ENCODE results near the gene IARS2.

Gene IARS2

GRCh38 chr1:220127076-220127475, 33.1 kb downstream of the IARS2 start:
- H3K4me3 ChIP-seq (ENCODE audit: control insufficient read depth in 1 of 7, extremely low read depth in 1 of 7, insufficient read depth in 4 of 7, low read depth in 2 of 7, low read length in 6 of 7): no peak overlapping the region
- H3K27me3 ChIP-seq (replicated peaks in 2 of 5; ENCODE audit: control insufficient read depth in 4 of 5, insufficient read depth in 5 of 5, low read length in 4 of 5): no peaks in the 10 kb centered on the region
- peaks cover 14 to 42% (median 16%) of the 10 kb centered on the region in 4 experiments for H3K36me3 ChIP-seq (ENCODE audit: control insufficient read depth in 4 of 4, insufficient read depth in 4 of 4, low read length in 3 of 4)
- no CpG with 5 or more reads among the region's 3 CpGs for WGBS (ENCODE audit: insufficient coverage)
- CTCF ChIA-PET: interaction anchor here (1.3 kb wide), 1 partner anchor 37 kb away, joined by 3 read pairs; the partner anchor contains the start of gene BPNT1
- H3K4me1 ChIP-seq (ENCODE audit: control extremely low read depth in 1 of 4, control insufficient read depth in 4 of 4, insufficient read depth in 4 of 4, low read length in 3 of 4): peaks cover 0 to 5% (median 1%) of the 10 kb centered on the region in 4 experiments
- POLR2A ChIA-PET: no interaction called here
- no peaks in the 10 kb centered on the region for H3K9me3 ChIP-seq (ENCODE audit: control extremely low read depth in 1 of 5, control insufficient read depth in 4 of 5, insufficient read depth in 2 of 5, low read depth in 1 of 5, low read length in 4 of 5)
- H3K27ac ChIP-seq (ENCODE audit: insufficient read depth in 1 of 2, low read depth in 1 of 2, low read length in 2 of 2, poor library complexity in 1 of 2, severe bottlenecking in 2 of 2): peak overlapping the region in 1 of 2 experiments; percentile 15
- no peak for DNase-seq

DNA sequence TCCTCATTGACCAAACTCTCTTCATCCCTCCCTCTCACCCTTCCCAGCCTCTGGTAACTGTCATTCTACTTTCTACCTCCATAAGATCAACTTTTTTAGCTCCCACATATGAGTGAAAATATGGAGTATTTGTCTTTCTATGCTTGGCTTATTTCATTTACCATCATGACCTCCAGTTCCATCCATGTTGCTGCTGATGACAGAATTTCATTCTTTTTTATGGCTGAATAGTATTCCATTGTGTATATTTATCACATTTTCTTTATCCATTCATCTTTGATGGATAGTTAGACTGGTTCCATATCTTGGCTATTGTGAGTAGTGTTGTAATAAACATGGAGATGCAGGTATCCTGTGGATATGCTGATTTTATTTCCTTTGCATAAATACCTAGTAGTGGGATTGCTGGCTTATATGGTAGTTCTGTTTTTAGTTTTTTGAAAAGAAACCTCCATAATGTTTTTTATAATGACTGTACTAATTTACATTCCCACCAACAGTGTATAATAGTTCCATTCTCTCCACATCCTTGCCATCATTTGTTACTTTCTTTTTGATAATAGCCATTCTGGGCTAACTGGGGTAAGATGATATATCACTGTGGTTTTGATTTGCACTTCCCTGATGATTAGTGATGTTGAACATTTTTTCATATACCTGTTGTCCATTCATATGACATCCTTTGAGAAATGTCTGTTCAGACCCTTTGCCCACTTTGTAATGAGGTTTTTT, 35.7 kb downstream of the IARS2 start:
- Histone ChIP-seq H3K4me1 (ENCODE audit: control extremely low read depth in 1 of 4, control insufficient read depth in 4 of 4, insufficient read depth in 4 of 4, low read length in 3 of 4) (peaks cover 0 to 2% (median under 1%) of the 10 kb centered on the region in 4 experiments), H3K27ac (ENCODE audit: insufficient read depth in 1 of 2, low read depth in 1 of 2, low read length in 2 of 2, poor library complexity in 1 of 2, severe bottlenecking in 2 of 2) (no peak overlapping the region), H3K4me3 (ENCODE audit: control insufficient read depth in 1 of 7, extremely low read depth in 1 of 7, insufficient read depth in 4 of 7, low read depth in 2 of 7, low read length in 6 of 7) (no peak overlapping the region), H3K36me3 (ENCODE audit: control insufficient read depth in 4 of 4, insufficient read depth in 4 of 4, low read length in 3 of 4) (peaks cover 19 to 48% (median 20%) of the 10 kb centered on the region in 4 experiments), H3K9me3 (ENCODE audit: control extremely low read depth in 1 of 5, control insufficient read depth in 4 of 5, insufficient read depth in 2 of 5, low read depth in 1 of 5, low read length in 4 of 5) (no peaks in the 10 kb centered on the region), H3K27me3 (replicated peaks in 2 of 5; ENCODE audit: control insufficient read depth in 4 of 5, insufficient read depth in 5 of 5, low read length in 4 of 5) (no peaks in the 10 kb centered on the region)
- DNase-seq: no peak
- CTCF ChIA-PET: interaction anchor here (1.4 kb wide), 1 partner anchor 9 kb away, joined by 4 read pairs; no protein-coding TSS in a partner anchor
- POLR2A ChIA-PET: no interaction called here

GRCh38 chr1:220135755-220136154, 41.8 kb downstream of the IARS2 start:
- H3K27me3 ChIP-seq (replicated peaks in 2 of 5; ENCODE audit: control insufficient read depth in 4 of 5, insufficient read depth in 5 of 5, low read length in 4 of 5): no peaks in the 10 kb centered on the region
- peaks cover 9 to 25% (median 15%) of the 10 kb centered on the region in 4 experiments for H3K4me1 ChIP-seq (ENCODE audit: control extremely low read depth in 1 of 4, control insufficient read depth in 4 of 4, insufficient read depth in 4 of 4, low read length in 3 of 4)
- H3K27ac ChIP-seq (ENCODE audit: insufficient read depth in 1 of 2, low read depth in 1 of 2, low read length in 2 of 2, poor library complexity in 1 of 2, severe bottlenecking in 2 of 2): peak overlapping the region; percentile 95 to 98
- ChIA-PET POLR2A (no interaction called here), CTCF (interaction anchor here (1.6 kb wide), 1 partner anchor 22 kb away, joined by 4 read pairs; no protein-coding TSS in a partner anchor)
- WGBS (ENCODE audit: insufficient coverage): 100% methylated on average over 1 of the region's 2 CpGs
- peak in 2 of 3 donors; percentile 21 to 45 for DNase-seq
- H3K4me3 ChIP-seq (ENCODE audit: control insufficient read depth in 1 of 7, extremely low read depth in 1 of 7, insufficient read depth in 4 of 7, low read depth in 2 of 7, low read length in 6 of 7): no peak overlapping the region
- H3K9me3 ChIP-seq (ENCODE audit: control extremely low read depth in 1 of 5, control insufficient read depth in 4 of 5, insufficient read depth in 2 of 5, low read depth in 1 of 5, low read length in 4 of 5): no peaks in the 10 kb centered on the region
- peaks cover 14 to 38% (median 26%) of the 10 kb centered on the region in 4 experiments for H3K36me3 ChIP-seq (ENCODE audit: control insufficient read depth in 4 of 4, insufficient read depth in 4 of 4, low read length in 3 of 4)

DNA sequence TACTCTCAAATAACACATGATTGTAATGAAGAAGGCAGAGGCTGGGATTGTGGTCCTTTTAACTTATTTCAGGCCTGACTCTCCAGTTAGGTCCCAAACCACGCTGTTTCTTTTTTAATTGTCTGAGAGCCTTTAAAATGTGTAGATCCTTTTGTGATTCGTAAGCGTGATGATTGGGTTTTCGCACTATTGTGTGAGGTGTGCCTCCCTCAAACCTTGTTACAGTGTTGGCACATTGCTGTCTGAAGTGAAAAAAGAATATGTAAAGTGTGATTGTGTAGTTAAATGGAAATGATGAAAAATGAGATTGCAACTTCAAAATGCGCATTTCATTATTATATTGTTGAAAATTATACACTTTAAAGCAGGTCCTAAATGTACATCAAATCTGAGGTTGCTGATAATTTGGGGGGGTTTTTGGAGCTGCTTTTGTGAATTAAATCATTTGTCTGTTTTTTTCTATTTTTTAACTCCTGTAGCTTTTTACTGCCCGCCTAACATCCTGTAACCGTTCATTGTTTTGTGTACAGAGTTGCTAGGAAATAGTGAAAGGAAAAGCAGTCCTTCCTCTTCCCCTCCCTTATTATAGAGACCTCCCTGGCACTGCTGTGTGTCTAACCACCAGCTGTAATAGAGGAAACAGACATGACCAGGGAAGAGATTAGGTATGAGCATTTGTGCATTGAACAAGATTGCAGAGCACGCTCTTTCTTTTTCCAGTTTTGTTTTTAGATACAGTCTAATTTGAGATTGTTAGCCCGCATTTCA, 43.3 kb downstream of the IARS2 start:
- Histone ChIP-seq H3K27ac (ENCODE audit: insufficient read depth in 1 of 2, low read depth in 1 of 2, low read length in 2 of 2, poor library complexity in 1 of 2, severe bottlenecking in 2 of 2) (peak overlapping the region; percentile 95 to 98), H3K4me1 (ENCODE audit: control extremely low read depth in 1 of 4, control insufficient read depth in 4 of 4, insufficient read depth in 4 of 4, low read length in 3 of 4) (peaks cover 9 to 25% (median 15%) of the 10 kb centered on the region in 4 experiments), H3K9me3 (ENCODE audit: control extremely low read depth in 1 of 5, control insufficient read depth in 4 of 5, insufficient read depth in 2 of 5, low read depth in 1 of 5, low read length in 4 of 5) (no peaks in the 10 kb centered on the region), H3K4me3 (ENCODE audit: control insufficient read depth in 1 of 7, extremely low read depth in 1 of 7, insufficient read depth in 4 of 7, low read depth in 2 of 7, low read length in 6 of 7) (peak overlapping the region in 2 of 7 experiments; percentile 31 to 43), H3K36me3 (ENCODE audit: control insufficient read depth in 4 of 4, insufficient read depth in 4 of 4, low read length in 3 of 4) (peaks cover 16 to 45% (median 37%) of the 10 kb centered on the region in 4 experiments), H3K27me3 (replicated peaks in 2 of 5; ENCODE audit: control insufficient read depth in 4 of 5, insufficient read depth in 5 of 5, low read length in 4 of 5) (no peaks in the 10 kb centered on the region)
- 75% methylated on average over 5 of the region's 9 CpGs for WGBS (ENCODE audit: insufficient coverage)
- peak; percentile 93 to 98 (median 96) for DNase-seq
- CTCF ChIA-PET: interaction anchor here (0.6 to 1.6 kb wide), 3 partner anchors 13 to 148 kb away, joined by 3 to 9 read pairs (median 4); no protein-coding TSS in a partner anchor
- POLR2A ChIA-PET: interaction anchor here (0.9 kb wide), 1 partner anchor 13 kb away, joined by 3 read pairs; no protein-coding TSS in a partner anchor

DNA sequence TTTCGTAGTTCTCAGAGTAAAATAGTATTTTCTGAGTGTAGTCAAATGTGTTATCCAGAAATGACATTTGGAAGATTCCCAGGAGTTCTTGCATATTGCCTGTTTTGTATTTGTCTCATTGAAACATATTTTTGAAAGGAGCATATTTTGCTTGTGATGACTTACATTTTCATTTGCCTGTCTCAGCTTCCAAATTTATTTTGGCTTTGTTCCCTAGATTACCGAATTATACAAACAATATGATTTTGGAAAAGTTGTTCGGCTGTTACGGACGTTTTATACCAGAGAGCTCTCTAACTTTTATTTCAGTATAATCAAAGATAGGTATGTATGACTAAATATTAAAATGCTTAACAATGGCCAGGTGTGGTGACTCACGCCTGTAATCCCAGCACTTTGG, 46.0 kb downstream of the IARS2 start:
- H3K36me3 ChIP-seq (ENCODE audit: control insufficient read depth in 4 of 4, insufficient read depth in 4 of 4, low read length in 3 of 4): peaks cover 10 to 45% (median 37%) of the 10 kb centered on the region in 4 experiments
- no peak for DNase-seq
- ChIA-PET POLR2A (no interaction called here), CTCF (interaction anchor here (1.0 kb wide), 1 partner anchor 25 kb away, joined by 3 read pairs; no protein-coding TSS in a partner anchor)
- H3K4me1 ChIP-seq (ENCODE audit: control extremely low read depth in 1 of 4, control insufficient read depth in 4 of 4, insufficient read depth in 4 of 4, low read length in 3 of 4): peaks cover 9 to 25% (median 15%) of the 10 kb centered on the region in 4 experiments
- H3K9me3 ChIP-seq (ENCODE audit: control extremely low read depth in 1 of 5, control insufficient read depth in 4 of 5, insufficient read depth in 2 of 5, low read depth in 1 of 5, low read length in 4 of 5): no peaks in the 10 kb centered on the region
- no peak overlapping the region for H3K27ac ChIP-seq (ENCODE audit: insufficient read depth in 1 of 2, low read depth in 1 of 2, low read length in 2 of 2, poor library complexity in 1 of 2, severe bottlenecking in 2 of 2)
- no peaks in the 10 kb centered on the region for H3K27me3 ChIP-seq (replicated peaks in 2 of 5; ENCODE audit: control insufficient read depth in 4 of 5, insufficient read depth in 5 of 5, low read length in 4 of 5)
- H3K4me3 ChIP-seq (ENCODE audit: control insufficient read depth in 1 of 7, extremely low read depth in 1 of 7, insufficient read depth in 4 of 7, low read depth in 2 of 7, low read length in 6 of 7): no peak overlapping the region
- WGBS (ENCODE audit: insufficient coverage): 100% methylated on average over 1 of the region's 6 CpGs

DNA sequence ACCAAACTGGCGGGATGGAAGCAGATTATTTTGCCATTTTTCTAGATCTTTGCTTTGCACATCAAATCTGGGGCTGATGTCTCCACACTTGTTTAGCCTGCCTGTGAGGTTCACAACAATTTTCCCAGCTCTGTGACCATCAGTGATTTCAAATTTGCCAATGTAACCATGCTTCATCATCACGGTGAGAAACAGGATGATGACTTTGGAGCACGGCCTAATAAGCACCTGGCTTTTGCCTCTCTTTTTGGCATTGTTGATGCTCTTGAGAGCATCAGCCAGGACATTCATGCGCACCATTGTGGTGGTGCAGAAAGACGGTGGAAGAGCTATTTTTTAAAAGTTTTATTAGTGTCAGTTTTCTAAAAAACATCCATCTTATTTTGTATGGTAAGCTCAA, 50.1 kb downstream of the IARS2 start:
- no peak for DNase-seq
- H3K27ac ChIP-seq (ENCODE audit: insufficient read depth in 1 of 2, low read depth in 1 of 2, low read length in 2 of 2, poor library complexity in 1 of 2, severe bottlenecking in 2 of 2): no peak overlapping the region
- H3K9me3 ChIP-seq (ENCODE audit: control extremely low read depth in 1 of 5, control insufficient read depth in 4 of 5, insufficient read depth in 2 of 5, low read depth in 1 of 5, low read length in 4 of 5): no peaks in the 10 kb centered on the region
- POLR2A ChIA-PET: no interaction called here
- H3K36me3 ChIP-seq (ENCODE audit: control insufficient read depth in 4 of 4, insufficient read depth in 4 of 4, low read length in 3 of 4): peaks cover 13 to 63% (median 39%) of the 10 kb centered on the region in 4 experiments
- 100% methylated on average over 3 of the region's 5 CpGs for WGBS (ENCODE audit: insufficient coverage)
- no peaks in the 10 kb centered on the region for H3K27me3 ChIP-seq (replicated peaks in 2 of 5; ENCODE audit: control insufficient read depth in 4 of 5, insufficient read depth in 5 of 5, low read length in 4 of 5)
- no peaks in the 10 kb centered on the region for H3K4me1 ChIP-seq (ENCODE audit: control extremely low read depth in 1 of 4, control insufficient read depth in 4 of 4, insufficient read depth in 4 of 4, low read length in 3 of 4)
- CTCF ChIA-PET: interaction anchor here (0.6 to 1.0 kb wide), 3 partner anchors 12 to 28 kb away, joined by 3 to 6 read pairs (median 3); no protein-coding TSS in a partner anchor
- H3K4me3 ChIP-seq (ENCODE audit: control insufficient read depth in 1 of 7, extremely low read depth in 1 of 7, insufficient read depth in 4 of 7, low read depth in 2 of 7, low read length in 6 of 7): no peak overlapping the region

All from common myeloid progenitor, CD34-positive (primary cell).